HG03280 (cell line): Measurements from ENCODE around the gene PPHLN1.
"Not testable (repeated sequence)": the region's sequence is repeated elsewhere in the genome, so short reads cannot be mapped to it uniquely, and the experiment has no call there.

Source experiments
- ATAC-seq: cut with Tn5 transposase; IDR thresholded peaks from one replicate; pipeline ENCODE4 v1.9.1; 2021; ENCODE audit warnings: mild to moderate bottlenecking, moderate library complexity; ENCODE audit not compliant: unreplicated experiment

PPHLN1 gene

DNA sequence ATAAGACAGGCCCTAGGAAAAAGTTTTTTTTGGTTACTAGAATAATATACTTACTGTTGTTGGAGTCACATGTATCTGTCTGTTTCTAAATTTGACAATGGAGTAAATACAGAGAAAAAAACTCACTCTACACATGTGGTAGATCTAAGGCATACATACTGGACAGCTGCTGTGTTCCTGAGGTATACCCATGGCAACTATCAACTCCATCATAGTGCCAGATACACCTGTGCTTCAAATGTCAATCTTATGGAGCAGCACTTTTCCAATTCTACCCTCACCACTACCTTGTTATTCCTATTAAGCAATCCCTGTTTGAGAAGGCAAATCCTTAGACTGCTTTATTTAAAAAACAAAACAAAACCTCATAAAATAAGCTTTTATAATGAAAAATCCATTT is 3.4 kb upstream of the PPHLN1 start:
- no peak for ATAC-seq

DNA sequence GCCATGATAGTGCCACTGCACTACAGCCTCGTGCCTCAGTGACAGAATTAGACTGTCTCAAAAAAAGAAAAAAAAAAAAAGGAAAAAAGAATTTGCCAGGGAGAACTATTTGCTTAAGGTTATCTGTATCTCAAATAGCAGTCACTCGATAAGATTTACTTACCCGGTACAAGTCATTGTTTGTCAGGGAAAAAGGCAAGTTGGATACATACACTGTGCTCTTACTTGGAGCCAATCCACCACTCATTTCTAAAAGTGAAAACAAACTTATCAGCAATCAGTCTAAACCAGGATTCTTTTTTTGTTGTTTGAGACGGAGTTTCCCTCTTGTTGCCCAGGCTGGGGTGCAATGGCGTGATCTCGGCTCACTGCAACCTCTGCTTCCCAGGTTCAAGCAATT is 2.1 kb upstream of the PPHLN1 start:
- no peak for ATAC-seq

DNA sequence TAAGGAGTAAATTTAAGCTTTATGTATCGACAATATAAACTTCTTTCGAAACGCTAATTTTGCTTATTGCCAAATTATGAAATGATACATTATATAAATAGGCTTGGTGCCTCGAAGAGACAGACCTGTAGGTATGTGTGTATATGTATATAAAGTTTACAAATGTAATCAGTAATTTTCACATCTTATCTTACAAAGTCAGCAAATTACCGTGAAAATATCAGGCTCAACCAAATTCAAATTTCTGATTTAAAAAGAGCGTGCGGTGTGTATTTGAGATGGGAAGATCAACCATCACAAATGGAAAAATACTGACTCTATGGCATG is 678 bp upstream of the PPHLN1 start:
- ATAC-seq, result no peak

DNA sequence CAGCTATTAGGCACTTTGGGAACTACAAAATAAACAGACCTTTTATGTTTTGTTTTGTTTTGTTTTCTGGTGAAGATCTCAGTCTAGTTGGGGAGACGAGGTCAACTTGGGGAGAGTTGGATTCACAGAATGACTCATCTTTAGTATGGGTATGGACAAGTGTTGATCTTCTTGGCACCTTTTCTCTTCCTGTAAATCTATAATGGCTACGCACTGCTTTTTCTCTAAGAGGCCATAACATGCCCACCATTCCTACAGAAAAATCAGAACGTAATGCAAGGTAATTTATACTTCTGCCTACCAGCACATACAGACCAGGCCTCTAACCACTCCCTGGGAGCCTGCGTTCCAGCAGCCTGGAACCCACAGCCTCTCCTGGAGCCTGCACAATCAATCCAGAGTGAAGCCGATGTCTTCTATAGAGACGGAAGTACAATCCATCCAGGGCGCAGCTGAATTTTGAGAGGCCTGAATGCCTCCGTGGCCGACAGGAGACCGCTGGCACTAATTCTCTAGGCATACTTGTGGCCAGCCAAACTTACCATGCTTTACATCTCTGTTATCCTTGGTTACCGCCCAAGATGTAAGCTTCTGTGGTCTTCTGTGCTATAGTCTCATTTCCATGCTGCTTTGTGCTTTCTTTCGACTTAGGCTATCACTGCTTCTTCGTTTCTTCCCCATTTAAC is 717 bp downstream of the PPHLN1 start:
- peak; percentile 22 for ATAC-seq

DNA sequence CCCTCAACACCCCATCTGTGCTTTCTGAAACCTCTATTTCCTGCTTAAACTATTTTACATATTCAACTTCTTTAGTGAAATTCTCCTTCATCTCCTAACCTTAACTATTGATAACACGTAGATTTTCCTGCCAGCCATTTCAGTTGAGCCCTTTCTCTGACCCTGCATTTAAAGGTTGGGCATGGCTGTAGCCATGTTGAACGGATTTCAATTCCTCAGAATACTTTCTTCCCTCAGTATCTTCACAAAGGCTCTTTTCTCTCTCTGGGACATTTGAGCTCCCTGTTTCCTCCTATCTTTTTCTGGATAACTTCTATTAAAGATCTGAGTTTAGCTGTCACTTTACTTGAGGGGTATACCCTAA is 1.2 kb downstream of the PPHLN1 start:
- ATAC-seq, result no peak

DNA sequence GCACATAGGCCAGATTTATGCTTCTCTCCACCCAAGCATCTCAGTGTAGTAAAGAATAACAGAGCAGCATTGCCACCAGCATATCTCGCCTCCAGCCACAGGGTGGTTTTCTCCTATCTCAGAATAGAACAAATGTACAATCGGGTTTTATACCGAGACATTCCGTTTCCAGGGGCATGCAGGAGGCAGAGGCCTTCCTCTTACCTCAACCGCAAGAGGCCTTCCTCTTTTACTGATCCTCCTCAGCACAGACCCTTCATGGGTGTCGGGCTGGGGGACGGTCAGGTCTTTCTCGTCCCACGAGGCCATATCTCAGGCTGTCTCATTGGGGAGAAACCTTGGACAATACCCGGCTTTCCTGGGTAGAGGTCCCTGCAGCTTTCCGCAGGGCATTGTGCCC is 4.1 kb downstream of the PPHLN1 start:
- ATAC-seq, result not testable (repeated sequence)

DNA sequence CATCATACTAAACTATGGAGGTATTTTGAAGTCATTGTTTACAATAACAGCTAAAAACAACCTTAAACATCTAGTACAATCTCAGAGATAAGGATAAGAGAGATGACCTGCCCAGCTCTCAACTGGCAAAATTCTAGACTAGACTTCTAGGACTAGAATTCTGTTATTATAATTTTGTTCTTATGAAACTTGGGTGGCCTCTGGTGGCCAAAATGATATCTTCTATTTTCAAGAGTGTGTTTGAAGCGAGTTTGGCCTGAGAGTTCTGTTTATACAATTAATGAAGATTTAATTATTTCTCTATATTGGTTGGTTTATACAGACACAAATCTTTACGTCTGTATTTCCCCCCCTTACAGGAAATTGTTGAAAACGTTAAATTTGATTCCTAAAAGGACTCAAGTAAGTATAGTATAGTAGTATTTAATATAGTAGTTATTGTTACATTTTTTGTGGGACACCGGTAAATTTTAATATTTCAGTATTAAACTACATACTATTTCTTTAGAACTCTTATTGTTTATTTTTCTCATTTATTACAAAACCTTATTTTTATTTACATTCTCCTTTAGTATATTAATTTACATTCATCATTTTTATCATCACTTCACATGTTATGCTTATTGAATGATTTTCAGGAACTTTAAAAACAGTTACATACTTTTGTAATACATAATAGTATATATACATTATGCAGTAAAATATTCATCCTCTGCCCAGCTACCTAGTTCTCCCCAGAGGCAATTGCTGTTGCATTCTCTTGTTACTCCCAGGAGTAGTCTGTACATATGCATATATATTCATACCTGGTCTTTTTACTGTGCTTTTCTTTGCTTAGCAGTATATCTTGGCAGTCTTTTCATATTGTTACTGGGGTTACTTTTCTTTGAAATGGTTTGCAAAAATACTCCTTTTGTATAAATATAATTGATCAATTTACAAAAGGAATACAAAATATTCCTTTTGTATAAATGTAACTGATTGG is 6.6 kb downstream of the PPHLN1 start:
- ATAC-seq, result peak; percentile 78

DNA sequence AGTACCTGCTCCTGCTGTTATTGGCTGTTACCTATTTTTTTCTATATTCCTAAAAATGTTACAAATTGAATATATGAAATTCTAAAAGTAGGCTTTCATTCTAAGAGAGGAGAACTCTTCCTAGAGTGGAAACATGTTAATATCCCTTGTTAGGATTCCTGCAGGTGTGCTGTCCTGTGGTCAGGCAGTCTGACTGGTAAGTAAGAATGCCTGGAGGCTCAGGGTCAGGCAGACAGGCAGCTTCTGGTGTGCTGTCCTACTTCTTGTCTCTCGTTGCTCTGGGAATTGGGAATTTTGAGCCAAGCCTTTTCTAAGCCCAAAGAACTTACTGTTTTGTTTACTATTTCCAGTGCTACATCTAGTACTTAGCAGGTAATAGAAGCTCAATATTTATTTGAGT is 10.3 kb downstream of the PPHLN1 start:
- no peak for ATAC-seq

DNA sequence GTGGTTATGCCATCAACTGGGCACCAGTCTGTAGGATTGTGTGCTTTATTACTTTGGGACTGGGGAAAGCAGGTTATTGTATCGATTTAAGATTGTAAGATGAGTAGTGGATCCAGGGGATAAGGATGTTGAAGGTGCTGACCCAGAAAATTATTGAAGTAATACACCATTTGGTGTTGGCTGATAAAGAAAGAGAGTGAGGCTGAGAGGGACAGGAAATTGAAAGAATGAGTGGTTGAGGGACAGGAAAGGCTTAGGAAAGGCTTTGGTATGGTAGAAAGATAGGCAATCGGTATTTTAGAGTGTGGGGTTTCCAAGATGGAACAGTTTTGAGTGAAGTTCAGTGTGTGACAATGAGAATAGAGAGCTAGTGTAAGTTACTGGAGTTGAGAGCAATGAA is 12.3 kb downstream of the PPHLN1 start:
- ATAC-seq, result no peak

DNA sequence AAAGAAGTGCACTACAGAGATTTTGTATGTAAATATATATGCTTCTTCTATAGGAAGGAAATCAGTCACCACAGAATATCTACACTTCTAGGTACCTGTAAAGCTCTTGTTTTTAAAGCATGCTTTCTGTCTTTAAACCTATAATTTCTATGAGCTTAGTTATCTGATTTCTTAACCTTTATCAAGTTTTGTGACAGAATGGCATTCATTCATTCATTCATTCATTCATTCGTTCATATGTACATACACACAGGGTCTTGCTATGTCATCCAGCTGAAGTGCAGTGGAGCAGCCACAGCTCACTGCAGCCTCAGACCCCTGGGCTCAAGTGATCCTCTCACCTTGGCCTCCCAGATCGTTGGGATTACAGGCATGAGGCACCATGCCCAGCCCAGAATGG is 16.1 kb downstream of the PPHLN1 start:
- no peak for ATAC-seq

DNA sequence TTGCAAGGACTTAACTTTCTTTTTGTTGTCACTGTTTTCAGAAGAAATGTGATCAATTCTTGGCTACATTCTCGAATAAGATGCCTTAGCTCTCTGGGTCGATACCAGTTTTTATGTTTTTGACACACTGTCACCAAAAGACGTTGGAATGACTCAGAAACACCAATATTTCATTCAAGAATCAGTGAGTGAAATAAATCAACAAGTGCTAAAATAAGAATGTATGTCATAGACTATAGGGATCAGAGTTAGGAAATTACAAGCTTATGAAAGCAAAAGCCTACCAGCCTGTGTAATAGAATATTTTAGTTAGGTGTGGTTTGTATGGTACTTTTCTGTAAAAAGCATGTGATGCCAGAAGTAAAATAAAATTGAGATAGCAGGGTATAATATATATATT is 17.8 kb downstream of the PPHLN1 start:
- ATAC-seq, result no peak

DNA sequence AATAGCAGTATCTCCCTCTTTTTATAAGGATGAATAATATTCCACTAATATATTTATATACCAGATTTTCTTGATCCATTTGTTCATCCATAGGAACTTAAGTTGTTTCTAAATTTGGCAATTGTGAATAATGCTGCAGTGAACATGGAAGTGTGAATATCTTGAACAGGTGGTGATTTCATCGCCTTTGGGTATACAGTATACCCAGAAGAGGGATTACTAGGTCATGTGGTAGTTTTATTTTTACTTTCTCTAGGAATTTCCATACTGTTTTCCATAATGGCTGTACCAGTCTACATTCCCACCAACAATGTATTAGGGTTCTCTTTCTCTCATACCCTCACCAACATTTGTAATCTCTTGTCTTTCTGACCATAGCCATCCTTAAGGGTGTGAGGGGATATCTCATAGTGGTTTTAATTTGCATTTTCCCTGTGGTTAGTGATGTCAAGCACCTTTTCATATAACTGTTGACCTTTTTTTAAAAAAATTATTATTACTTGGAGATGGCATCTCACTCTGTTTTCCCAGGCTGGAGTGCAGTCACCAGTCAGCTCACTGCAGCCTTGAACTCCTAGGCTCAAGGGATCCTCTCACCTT is 20.5 kb downstream of the PPHLN1 start:
- no peak for ATAC-seq

DNA sequence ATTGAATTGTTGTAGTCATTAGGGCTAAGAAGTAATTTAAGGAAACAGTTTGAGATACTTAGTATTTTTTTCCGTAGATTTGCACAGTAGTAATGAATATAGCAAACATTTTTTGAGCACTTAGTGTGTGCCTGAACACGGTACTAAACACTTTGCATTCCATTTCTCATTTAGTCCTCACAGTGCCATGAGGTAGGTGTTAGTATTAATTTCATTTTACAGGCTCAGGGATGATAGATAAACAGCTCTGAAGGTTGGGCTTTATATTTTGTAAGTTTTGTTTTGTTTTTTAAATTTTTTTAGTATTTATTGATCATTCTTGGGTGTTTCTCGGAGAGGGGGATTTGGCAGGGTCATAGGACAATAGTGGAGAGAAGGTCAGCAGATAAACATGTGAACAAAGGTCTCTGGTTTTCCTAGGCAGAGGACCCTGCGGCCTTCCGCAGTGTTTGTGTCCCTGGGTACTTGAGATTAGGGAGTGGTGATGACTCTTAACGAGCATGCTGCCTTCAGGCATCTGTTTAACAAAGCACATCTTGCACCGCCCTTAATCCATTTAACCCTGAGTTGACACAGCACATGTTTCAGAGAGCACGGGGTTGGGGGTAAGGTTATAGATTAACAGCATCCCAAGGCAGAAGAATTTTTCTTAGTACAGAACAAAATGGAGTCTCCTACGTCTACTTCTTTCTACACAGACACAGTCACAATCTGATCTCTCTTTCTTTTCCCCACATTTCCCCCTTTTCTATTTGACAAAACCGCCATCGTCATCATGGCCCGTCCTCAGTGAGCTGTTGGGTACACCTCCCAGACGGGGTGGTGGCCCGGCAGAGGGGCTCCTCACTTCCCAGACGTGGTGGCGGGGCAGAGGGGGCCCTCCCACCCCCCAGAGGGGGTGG is 23.4 kb downstream of the PPHLN1 start:
- not testable (repeated sequence) for ATAC-seq

DNA sequence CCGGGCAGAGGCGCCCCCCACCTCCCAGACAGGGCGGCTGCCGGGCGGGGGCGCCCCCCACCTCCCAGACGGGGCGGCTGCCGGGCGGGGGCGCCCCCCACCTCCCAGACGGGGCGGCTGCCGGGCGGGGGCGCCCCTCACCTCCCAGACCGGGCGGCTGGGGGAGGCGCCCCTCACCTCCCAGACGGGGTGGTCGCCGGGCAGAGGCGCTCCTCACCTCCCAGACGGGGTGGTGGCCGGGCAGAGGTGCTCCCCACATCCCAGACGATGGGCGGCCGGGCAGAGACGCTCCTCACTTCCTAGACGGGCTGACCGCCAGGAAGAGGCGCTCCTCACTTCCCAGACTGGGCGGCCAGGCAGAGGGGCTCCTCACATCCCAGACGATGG is 24.0 kb downstream of the PPHLN1 start:
- not testable (repeated sequence) for ATAC-seq

DNA sequence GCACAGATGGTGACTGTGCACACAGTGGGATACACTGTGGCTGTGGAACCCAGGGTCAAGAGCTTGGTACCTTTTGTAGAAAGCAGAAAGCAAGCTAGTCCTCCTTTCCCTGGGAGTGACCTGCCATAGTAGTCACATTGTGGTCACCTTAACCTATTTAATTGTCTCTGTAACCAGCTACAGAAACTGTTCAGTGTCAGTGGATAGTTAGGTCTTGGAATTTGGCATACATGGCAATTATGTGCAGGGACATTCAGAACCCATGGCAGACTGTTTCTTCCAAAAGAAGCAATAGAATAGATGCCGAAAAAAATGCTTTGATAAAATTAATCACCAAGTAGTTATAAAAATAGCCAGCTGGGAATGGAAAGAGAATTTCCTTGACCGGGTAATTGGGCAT is 30.4 kb downstream of the PPHLN1 start:
- no peak for ATAC-seq

DNA sequence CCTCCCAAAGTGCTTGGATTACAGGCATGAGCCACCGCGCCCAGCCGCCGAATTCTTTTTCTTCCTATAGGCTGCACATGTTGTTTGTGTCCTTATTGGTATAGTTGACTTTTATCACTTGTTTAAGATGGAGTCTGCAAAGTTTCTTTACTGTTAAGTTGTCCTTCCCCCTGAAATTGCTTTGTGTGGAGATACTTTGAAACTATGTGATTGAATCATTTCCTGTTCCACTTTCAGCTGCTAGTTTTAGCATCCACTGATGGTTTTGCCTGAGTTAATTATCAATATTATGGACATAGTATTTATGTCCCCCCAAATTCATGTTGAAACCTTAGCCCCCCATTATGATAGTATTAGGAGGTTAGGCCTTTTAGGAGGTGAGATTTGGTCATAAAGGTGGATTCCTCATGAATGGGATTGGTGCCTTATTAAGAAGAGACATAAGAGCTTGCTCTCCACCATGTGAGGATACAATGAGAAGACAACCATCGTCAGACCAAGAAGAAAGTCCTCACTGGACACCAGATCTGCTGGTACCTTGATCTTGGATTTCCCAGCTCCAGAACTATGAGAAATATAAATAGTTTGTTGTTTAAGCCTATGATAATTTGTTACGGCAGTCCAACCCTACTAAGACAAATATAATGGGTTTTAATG is 34.9 kb downstream of the PPHLN1 start:
- ATAC-seq, result peak; percentile 69

DNA sequence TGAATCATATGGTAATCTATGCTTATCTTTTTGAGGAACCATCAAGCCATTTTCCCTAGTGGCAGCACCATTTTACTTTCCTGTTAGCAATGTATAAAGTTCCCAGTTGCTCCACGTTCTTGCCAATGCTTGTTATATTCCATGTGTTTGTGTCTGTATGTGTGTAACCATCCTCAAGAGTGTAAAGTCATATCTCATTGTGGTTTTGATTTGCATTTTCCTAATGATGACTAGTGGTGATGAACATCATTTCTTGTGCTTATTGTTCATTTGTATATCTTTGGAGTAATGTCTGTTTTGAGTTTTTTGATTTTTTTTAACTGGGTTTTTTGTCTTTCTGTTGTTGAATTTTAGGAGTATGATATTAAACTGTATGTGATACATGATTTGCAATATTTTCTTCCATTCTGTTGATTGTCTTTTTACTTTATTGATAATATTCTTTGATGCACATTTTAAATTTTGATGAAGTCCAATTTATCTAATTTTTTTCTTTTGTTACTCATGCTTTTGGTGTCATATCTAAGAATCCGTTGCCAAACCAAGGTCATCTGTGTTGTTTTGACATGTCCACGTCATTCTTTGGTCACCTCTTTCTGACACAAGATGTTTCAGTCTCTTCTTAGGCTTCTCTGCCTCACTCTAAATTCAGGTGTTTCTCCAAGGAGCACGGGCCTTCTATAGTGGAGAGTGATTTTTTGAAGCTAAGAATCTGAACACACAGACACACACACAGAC is 36.1 kb downstream of the PPHLN1 start:
- ATAC-seq, result no peak

DNA sequence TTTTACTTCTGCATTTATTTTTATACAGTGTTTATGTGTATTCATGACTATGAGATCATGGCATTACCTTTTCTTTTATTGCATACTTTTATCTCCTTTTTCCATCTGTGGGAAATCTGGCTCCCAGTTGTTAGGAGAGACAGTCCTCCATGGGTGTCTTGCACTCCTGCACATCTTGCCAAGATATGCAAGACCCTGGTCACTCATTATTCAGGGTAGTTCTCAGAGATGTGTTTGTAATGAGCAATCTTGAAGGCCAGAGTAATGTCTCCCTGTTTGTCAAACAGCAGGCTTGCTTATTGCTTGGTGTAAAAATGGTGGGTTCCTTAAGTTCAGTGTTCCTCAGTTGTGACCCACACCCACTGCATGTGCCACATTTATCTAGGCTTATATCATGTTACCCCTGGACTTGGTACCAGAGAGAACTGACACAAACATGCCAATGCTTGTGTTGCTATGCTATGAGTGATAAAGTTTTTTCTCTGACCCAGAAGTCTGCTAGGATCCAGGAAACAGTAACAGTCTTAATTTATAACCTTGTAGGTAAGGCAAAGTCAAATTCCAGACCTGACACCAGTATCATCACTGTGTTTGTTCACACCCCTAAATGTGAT is 36.8 kb downstream of the PPHLN1 start:
- ATAC-seq, result no peak

DNA sequence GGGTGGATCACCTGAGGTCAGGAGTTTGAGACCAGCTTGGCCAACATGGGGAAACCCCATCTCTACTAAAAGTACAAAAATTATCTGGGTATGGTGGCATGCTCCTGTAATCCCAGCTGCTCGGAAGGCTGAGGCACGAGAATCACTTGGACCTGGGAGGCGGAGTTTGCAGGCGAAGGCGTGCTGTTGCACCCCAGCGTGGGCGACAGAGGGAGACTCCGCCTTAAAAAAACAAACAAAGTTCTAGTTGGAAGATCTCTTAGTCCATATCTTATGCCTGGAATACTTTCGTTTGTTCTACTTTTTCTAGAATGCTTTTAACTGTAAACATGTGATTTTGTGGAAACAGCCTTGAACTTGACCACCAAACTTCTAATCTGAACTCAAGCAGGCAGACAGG is 38.7 kb downstream of the PPHLN1 start:
- ATAC-seq, result no peak
